Activated CD4-positive, alpha-beta T cell treated with anti-CD3 and anti-CD28 coated beads for 36 hours (primary cell): ENCODE data around the gene RTL5. TPM values are rescaled to one million over a fixed set of nuclear protein-coding genes. Genes with fewer than 3 reads are reported as not detected.

Experiments
- ATAC-seq: fragments of 200-7000 bp; cut with Tn5 transposase; one replicate; pipeline ENCODE4 v1.10.0; 2021; ENCODE audit warnings: mild to moderate bottlenecking, moderate library complexity
- CTCF ChIA-PET: fragments of 350-600 bp; sonication (Branson Sonifier 250); formaldehyde crosslinking; loops from one replicate; lab custom pipeline; 2021; ENCODE audit warnings: antibody characterized with exemption; lab: Charles Lee
- POLR2A ChIA-PET: fragments of 350-600 bp; sonication (Branson Sonifier 250); formaldehyde crosslinking; loops from one replicate; lab custom pipeline; 2021; ENCODE audit warnings: antibody characterized with exemption, inconsistent platforms; lab: Charles Lee
- DNase-seq: peaks from one replicate; pipeline ENCODE4 v3.0.0-alpha.2; 2020
- H3K27ac Mint-ChIP-seq: one replicate; pipeline ENCODE4 v1.8.0; 2021; ENCODE audit warnings: mixed read lengths
- H3K27me3 Mint-ChIP-seq: one replicate; pipeline ENCODE4 v1.8.0; 2021; ENCODE audit warnings: mixed read lengths
- H3K36me3 Mint-ChIP-seq: one replicate; pipeline ENCODE4 v1.8.0; 2021; ENCODE audit warnings: low read depth, mixed read lengths
- H3K4me1 Mint-ChIP-seq: one replicate; pipeline ENCODE4 v1.8.0; 2021; ENCODE audit warnings: mixed read lengths
- H3K4me3 Mint-ChIP-seq: one replicate; pipeline ENCODE4 v1.8.0; 2021; ENCODE audit warnings: mild to moderate bottlenecking, moderate library complexity, mixed read lengths
- H3K9me3 Mint-ChIP-seq: one replicate; pipeline ENCODE4 v1.8.0; 2021; ENCODE audit warnings: low read depth, mixed read lengths
- intact Hi-C, 2 experiments: fragments of 100-400 bp; cut with DNase I in 1 of 2; cut with micrococcal nuclease in 1 of 2; formaldehyde crosslinking; loops; one replicate each; pipeline versions ENCODE4 v1.14.2 to v1.15.1; 2022 to 2024; cut with DNase I, micrococcal nuclease
- total RNA-seq, 2 experiments: library from RNA; stranded (reverse); gene quantifications; one replicate each; pipeline ENCODE4 v1.2.3, GENCODE V29; 2021

RTL5 gene
- total RNA-seq, 2 experiments from 2014 or later = 0.14 to 0.33 TPM

DNA sequence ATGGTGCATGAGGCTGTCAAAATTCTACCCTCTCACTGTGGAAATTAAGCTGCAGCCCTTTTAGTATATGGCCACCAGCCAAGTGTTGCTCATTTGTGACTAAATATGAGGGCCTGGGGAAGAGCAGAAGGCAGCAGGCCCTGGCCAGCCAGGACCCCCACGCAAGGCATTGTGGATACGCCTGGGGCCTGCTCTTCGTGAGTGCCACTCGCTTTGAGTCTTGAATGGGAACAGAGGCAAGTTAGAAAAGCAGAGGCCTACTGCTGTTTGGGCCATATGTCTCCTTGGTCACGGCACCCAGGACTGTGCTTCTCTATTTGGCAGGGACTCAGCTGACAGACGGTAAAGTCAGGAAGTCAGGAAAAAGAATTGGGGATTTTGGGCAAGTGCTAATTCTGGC lies 10.9 kb downstream of the RTL5 start:
- Mint-ChIP-seq H3K4me3 (no peak overlapping the region), H3K4me1 (peaks cover 18% of the 10 kb centered on the region), H3K27me3 (peaks cover 3% of the 10 kb centered on the region), H3K27ac (no peak overlapping the region), H3K36me3 (no peaks in the 10 kb centered on the region), H3K9me3 (no peaks in the 10 kb centered on the region)
- intact Hi-C loops = loop anchor here in 1 of 2 experiments (2.0 kb wide), 1 partner anchor 20 kb away; no protein-coding TSS in a partner anchor
- ChIA-PET POLR2A (no interaction called here), CTCF (interaction anchor here (0.6 to 1.3 kb wide), 4 partner anchors 15 to 103 kb away, joined by 3 to 4 read pairs (median 4); no protein-coding TSS in a partner anchor)
- ATAC-seq = no peak
- DNase-seq = no peak

DNA sequence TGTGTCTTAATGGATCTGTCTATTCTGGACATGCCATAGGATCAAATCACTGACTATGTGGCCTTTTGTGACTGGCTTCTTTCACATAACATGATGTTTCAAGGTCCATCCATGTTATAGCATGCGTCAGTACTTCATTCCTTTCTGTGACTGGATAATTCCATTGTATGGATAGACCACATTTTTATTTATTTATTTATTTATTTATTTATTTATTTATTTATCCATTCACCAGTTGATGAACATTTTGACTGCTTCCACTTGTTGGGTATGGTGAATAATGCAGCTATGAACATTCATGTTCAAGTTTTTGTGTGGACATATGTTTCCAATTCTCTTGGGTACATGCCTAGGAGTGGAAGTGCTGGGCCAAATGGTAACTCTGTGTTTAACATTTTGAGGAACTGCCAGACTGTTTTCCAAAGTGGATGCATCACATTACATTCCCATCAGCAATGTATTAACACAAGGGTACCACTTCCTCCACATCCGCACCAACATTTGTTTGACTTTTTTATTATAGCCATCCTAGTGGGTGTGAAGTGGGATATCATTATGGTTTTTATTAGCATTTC lies 14.0 kb downstream of the RTL5 start:
- Mint-ChIP-seq H3K9me3 (no peaks in the 10 kb centered on the region), H3K4me1 (peaks cover 8% of the 10 kb centered on the region), H3K27me3 (no peaks in the 10 kb centered on the region), H3K36me3 (no peaks in the 10 kb centered on the region), H3K4me3 (no peak overlapping the region), H3K27ac (no peak overlapping the region)
- ChIA-PET CTCF (no interaction called here), POLR2A (no interaction called here)
- ATAC-seq (no peak), DNase-seq (no peak)
- intact Hi-C loops = no loop called here

DNA sequence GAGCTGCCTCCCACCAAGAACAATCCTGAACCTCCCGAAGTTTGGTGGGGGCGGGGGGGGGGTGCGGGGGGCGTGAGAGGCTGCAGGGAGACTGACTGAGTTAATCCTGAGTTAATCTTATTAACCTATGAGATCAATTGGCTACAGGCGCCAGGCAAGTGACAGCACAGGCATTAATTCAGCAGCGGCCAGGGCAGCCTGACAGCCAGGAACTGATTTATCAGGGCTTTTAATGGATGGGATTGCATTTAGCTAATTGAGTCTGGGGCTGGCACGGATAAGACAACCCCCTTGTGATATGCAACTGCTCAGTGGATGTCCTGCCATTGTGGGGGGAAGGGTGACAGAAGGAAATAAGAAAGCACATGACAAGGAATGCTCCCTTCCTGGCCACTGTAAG lies 16.3 kb downstream of the RTL5 start:
- no peak overlapping the region for H3K27ac Mint-ChIP-seq
- ATAC-seq (no peak), DNase-seq (no peak)
- ChIA-PET POLR2A (no interaction called here), CTCF (no interaction called here)
- intact Hi-C loops = no loop called here
- no peaks in the 10 kb centered on the region for H3K4me1 Mint-ChIP-seq
- no peak overlapping the region for H3K4me3 Mint-ChIP-seq
- no peaks in the 10 kb centered on the region for H3K9me3 Mint-ChIP-seq
- no peaks in the 10 kb centered on the region for H3K36me3 Mint-ChIP-seq
- peaks cover 3% of the 10 kb centered on the region for H3K27me3 Mint-ChIP-seq

DNA sequence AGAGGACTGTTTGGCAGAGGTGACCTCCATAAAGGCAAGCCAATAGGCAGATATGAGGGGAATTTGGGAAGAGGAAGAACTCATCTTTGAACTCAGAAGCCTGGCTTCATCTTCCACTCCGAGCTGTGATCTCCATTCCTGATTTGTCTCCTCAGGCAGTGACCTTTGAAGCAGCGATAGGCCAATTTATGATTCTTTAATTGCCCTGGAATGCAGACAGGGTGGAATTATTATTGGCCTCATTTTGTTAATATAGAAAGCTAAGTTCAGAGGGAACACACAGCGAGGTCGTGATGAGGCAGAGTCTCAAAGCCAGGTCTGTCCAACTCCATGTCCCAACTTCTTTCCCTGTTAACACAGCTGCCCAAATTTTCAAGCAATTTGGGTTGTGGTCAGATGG lies 16.9 kb downstream of the RTL5 start:
- Mint-ChIP-seq H3K9me3 (no peaks in the 10 kb centered on the region), H3K27me3 (peaks cover 3% of the 10 kb centered on the region), H3K27ac (no peak overlapping the region), H3K4me3 (no peak overlapping the region), H3K4me1 (no peaks in the 10 kb centered on the region), H3K36me3 (no peaks in the 10 kb centered on the region)
- ATAC-seq (no peak), DNase-seq (no peak)
- CTCF ChIA-PET = interaction anchor here (0.6 kb wide), 1 partner anchor 24 kb away, joined by 3 read pairs; no protein-coding TSS in a partner anchor
- POLR2A ChIA-PET = no interaction called here
- intact Hi-C loops = no loop called here

DNA sequence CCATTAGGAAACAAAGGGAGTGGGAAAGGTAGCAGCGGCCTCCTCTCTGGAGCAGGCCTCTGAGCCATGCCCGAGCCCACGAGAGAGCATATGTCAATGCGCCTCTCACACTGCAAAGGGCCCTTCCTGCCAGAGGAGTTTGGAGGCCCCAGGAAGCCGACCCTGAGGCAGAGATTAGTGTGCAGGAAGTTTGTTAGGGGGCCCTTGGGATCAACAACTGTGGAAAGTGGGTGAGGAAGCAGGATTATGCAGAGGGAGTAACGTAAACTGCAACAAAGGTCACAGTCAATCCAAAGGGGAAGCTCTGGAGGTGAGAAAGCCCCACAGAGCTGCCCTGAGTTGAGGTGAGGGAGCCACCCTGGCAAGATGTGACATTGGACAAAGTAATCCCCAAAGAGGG lies 17.4 kb downstream of the RTL5 start:
- H3K4me1 Mint-ChIP-seq = no peaks in the 10 kb centered on the region
- ChIA-PET CTCF (interaction anchor here (0.6 kb wide), 1 partner anchor 23 kb away, joined by 3 read pairs; no protein-coding TSS in a partner anchor), POLR2A (no interaction called here)
- H3K4me3 Mint-ChIP-seq = no peak overlapping the region
- ATAC-seq (no peak), DNase-seq (no peak)
- H3K27ac Mint-ChIP-seq = no peak overlapping the region
- H3K9me3 Mint-ChIP-seq = no peaks in the 10 kb centered on the region
- intact Hi-C loops = no loop called here
- peaks cover 3% of the 10 kb centered on the region for H3K27me3 Mint-ChIP-seq
- no peaks in the 10 kb centered on the region for H3K36me3 Mint-ChIP-seq

DNA sequence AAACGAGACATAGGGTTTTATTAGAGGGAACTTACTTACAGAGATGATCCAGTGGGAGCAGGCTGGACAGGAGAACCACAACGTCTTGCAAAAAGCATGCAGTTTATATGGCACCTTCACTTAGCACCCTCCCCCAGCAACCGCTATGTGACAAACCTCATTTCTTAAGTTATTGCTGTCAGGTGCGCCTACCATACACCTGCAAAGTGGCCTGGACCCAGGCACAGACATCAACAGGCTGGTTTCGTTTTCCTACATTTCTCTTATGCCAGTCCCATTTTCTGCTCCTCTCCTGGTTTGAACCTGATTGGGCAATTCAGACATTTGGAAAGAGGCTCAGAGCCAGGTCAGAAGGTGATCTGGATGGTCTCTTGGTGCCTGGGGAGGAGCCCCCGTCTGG lies 18.3 kb downstream of the RTL5 start:
- Mint-ChIP-seq H3K27me3 (peaks cover 6% of the 10 kb centered on the region), H3K36me3 (no peaks in the 10 kb centered on the region), H3K27ac (no peak overlapping the region), H3K4me3 (no peak overlapping the region), H3K4me1 (no peaks in the 10 kb centered on the region), H3K9me3 (no peaks in the 10 kb centered on the region)
- CTCF ChIA-PET = interaction anchor here (0.7 kb wide), 1 partner anchor 12 kb away, joined by 3 read pairs; no protein-coding TSS in a partner anchor
- intact Hi-C loops = no loop called here
- ATAC-seq (no peak), DNase-seq (no peak)
- POLR2A ChIA-PET = no interaction called here

DNA sequence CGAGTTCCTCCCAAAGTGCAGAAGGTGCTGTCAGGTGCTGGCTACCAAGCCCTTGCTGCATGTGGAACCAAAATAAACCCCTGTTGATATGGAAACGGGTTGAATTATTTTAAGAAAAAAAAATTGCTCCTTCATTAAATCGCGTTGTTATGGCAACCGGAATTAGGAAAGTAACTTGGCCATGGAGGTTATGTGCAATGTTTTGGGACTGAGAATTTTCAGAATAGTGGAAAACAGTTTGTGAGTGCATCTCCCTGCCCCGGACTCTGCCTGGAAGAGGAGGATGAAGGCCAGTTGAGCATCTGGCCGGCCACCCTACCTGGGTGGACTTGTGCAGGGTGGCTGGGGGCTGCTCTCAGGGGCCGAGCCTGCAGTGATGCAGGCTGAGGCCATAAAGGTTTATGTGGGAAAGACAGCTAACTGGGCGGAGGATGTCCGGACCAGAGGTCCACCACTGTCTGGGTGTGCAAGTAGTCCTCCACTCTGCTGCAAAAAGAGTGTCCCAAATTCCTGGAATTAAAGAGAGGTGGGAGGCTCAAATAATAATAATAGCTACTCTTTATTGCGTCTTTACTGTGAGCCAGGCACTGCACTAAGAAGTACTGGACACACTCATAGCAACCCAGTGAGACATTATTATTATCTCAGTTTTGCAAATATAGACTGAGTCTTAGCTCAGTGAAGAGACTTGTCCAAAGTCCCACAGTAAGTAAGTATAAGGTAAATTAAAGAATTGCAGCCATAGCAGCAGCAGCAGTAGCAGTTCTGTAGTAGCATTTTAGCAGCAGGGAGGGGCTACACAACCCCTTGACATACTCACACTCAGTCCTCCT lies 20.6 kb downstream of the RTL5 start:
- Mint-ChIP-seq H3K9me3 (no peaks in the 10 kb centered on the region), H3K36me3 (no peaks in the 10 kb centered on the region), H3K27me3 (peaks cover 11% of the 10 kb centered on the region), H3K4me3 (no peak overlapping the region), H3K4me1 (peaks cover 5% of the 10 kb centered on the region), H3K27ac (no peak overlapping the region)
- ChIA-PET CTCF (interaction anchor here (0.5 kb wide), 1 partner anchor 42 kb away, joined by 4 read pairs; no protein-coding TSS in a partner anchor), POLR2A (no interaction called here)
- intact Hi-C loops = no loop called here
- ATAC-seq (no peak), DNase-seq (no peak)

DNA sequence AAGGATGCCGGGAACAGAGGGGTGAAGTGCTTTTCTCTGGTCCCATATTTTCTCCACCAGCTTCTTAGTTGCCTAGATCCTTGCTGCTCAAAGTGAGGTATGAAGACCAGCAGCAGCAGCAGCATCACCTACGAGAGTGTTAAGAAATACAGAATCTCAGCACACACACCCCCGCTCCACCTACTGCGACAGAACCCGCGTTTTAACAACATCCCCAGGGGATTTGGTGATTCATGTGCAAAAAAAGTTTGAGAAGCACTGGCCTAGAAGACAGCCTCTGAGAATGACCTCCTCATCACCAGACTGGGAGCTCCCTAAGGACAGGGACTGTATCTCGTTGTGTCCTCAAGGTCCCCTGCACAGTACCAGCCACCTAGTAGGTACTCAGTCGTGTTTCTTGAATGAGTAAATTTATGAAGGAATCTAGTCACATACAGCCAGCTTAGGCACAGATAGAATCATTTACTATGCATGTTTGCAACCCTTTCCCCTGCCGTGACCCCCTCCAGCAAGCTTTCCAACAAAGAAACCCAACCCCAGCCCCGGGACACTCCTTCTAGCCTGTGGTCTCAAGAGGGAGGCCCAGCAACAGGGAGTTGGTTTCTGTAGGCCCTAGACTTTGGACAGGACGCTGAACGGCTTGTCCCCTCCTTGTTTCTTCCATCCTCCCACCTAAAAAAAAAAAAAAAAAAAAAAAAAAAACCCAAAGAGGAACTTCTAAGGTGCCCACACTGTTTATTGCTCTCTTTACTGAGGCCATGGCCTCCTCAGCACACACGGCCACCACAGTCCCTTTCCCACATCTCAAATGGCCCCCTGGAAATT lies 21.5 kb downstream of the RTL5 start:
- H3K4me1 Mint-ChIP-seq = peaks cover 5% of the 10 kb centered on the region

DNA sequence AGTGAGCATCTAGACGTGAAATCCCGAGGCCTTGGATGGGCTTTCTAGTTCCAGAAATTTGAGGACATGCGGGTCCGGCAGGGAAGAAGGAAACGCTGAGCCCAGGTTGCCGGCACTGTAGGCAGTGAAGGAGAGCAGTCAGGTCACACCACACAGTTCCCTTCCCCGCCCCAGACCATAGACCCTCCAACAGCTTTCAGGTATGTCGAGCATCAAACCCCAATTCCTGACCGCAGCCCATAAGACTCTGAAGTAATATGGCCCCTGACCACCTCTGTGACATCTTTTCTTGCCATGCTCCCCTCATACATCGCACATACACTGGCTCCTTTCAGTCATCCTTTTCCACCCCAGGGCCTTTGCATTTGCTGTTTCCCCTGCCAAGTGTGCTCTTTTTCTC lies 23.0 kb downstream of the RTL5 start:
- Mint-ChIP-seq H3K4me3 (no peak overlapping the region), H3K4me1 (peaks cover 10% of the 10 kb centered on the region), H3K36me3 (no peaks in the 10 kb centered on the region), H3K27ac (no peak overlapping the region), H3K27me3 (peaks cover 11% of the 10 kb centered on the region), H3K9me3 (no peaks in the 10 kb centered on the region)
- intact Hi-C loops = no loop called here
- ChIA-PET POLR2A (no interaction called here), CTCF (no interaction called here)
- ATAC-seq = no peak
- DNase-seq = no peak

More for the DNA sequence above, 21.5 kb downstream of the RTL5 start:
- CTCF ChIA-PET = interaction anchor here (0.5 kb wide), 1 partner anchor 42 kb away, joined by 4 read pairs; no protein-coding TSS in a partner anchor
- intact Hi-C loops = no loop called here
- peaks cover 11% of the 10 kb centered on the region for H3K27me3 Mint-ChIP-seq
- no peak overlapping the region for H3K4me3 Mint-ChIP-seq
- no peaks in the 10 kb centered on the region for H3K36me3 Mint-ChIP-seq
- DNase-seq = no peak
- no peak overlapping the region for H3K27ac Mint-ChIP-seq
- no peak for ATAC-seq
- H3K9me3 Mint-ChIP-seq = no peaks in the 10 kb centered on the region
- POLR2A ChIA-PET = no interaction called here

DNA sequence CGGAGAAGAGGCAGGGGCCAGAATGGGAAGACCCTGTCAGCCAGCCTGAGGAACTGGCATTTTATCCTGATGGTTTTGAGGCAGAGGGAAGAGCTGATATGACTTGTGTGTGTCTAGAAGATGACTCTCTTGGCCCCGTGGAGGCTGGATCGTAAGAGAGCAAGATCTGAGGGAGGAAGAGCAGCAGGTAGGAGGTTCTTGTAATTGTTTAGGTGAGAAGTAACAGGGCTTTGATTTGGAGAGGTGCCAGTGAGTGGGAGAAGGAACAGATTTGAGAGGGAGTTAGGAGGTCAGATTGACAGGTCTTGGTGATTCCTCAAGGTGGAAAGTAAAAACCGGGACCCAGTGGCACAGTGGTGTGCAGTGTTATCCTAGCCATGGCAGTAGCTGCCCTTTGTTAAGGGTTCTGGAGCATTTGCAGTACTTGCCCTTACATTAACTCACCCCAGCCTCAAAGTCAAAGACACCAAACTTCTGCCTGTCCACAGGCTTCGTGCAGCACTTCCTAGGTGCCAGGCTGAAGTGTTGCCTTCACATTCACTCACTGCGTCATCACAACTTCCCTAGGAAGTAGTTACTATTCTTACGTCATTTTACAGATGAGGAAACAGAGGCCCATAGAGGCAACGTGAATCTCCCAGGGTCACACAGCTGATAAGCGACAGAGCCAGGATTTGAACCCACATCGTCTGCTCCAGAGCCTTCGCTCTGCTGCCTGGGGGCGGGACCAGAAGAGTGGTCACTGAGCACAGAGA lies 23.7 kb downstream of the RTL5 start:
- no peak for ATAC-seq
- Mint-ChIP-seq H3K9me3 (no peaks in the 10 kb centered on the region), H3K4me1 (peaks cover 10% of the 10 kb centered on the region), H3K27me3 (peaks cover 11% of the 10 kb centered on the region), H3K4me3 (no peak overlapping the region), H3K27ac (no peak overlapping the region), H3K36me3 (no peaks in the 10 kb centered on the region)
- CTCF ChIA-PET = no interaction called here
- no peak for DNase-seq
- intact Hi-C loops = no loop called here
- POLR2A ChIA-PET = no interaction called here

DNA sequence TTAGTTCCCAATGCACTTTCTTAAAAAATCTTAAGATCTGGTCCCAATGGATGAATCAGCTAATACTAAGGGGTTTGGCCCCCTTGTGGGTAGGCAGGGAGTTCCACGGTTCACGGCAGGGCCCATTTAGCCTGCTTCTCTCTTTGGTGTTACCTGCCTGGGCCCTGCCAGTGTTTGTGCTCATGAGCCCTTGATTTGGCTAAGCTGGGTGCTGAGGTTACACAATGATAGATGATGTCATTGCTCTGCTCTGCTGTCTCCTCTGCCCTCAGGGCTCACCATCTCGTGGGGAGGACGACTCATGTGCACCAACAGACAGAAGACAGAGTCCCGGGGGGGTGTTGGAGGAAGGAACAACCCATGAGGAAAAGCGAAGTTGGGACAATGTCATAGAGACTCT lies 24.4 kb downstream of the RTL5 start:
- H3K4me1 Mint-ChIP-seq = peaks cover 10% of the 10 kb centered on the region
- no peaks in the 10 kb centered on the region for H3K36me3 Mint-ChIP-seq
- ATAC-seq = peak; percentile 43
- peaks cover 13% of the 10 kb centered on the region for H3K27me3 Mint-ChIP-seq
- ChIA-PET CTCF (no interaction called here), POLR2A (no interaction called here)
- no peak overlapping the region for H3K27ac Mint-ChIP-seq
- no peak for DNase-seq
- intact Hi-C loops = no loop called here
- no peak overlapping the region for H3K4me3 Mint-ChIP-seq
- H3K9me3 Mint-ChIP-seq = no peaks in the 10 kb centered on the region
